ENCODE measurements around the gene MXD3. TPM values are rescaled to one million over a fixed set of nuclear protein-coding genes. Genes with fewer than 3 reads are reported as not detected.
"Not testable (repeated sequence)": the region's sequence is repeated elsewhere in the genome, so short reads cannot be mapped to it uniquely, and the experiment has no call there.

Gene MXD3
- total and polyA plus RNA-seq, 4 experiments from 2014 or later, result 0.28 to 17.3 (median 9.3) TPM

DNA sequence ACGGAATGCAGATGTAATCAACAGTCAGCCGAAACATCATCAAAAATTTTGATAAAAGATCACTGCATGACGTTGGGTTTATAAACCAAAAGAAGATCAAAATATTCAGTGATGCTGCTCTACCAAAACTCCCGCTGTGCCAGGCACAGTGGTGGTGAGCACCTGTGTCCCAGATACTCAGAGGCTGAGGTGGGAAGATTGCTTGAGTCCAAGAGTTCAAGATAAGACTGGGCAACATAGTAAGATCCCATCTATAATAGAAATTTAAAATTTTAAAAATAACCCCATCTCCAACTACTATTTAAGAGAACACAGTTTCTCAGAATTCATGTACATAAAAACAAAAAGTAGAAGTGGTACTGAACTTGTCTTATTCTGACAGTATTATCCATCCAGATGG, 36.0 kb upstream of the MXD3 start:
- peaks cover 14 to 56% of the 10 kb centered on the region in 2 donors for H3K36me3 Mint-ChIP-seq
- peaks cover 22% of the 10 kb centered on the region for H3K36me3 ChIP-seq (ENCODE audit: insufficient read depth, low read length)
- peaks cover 49% of the 10 kb centered on the region for H3K4me1 ChIP-seq (ENCODE audit: insufficient read depth, low read length)
- intact Hi-C loops (cut with micrococcal nuclease), result no loop called here
- POLR2A ChIA-PET (ENCODE audit: partially characterized antibody), result no interaction called here
- peak overlapping the region in 1 of 8 donors; percentile 24 for H3K4me3 Mint-ChIP-seq
- no peaks in the 10 kb centered on the region for H3K27me3 Mint-ChIP-seq
- no peaks in the 10 kb centered on the region for H3K27me3 ChIP-seq (ENCODE audit: insufficient read depth, low read length)
- peaks cover 34 to 60% (median 49%) of the 10 kb centered on the region in 4 donors for H3K4me1 Mint-ChIP-seq
- CTCF ChIA-PET (ENCODE audit: partially characterized antibody), result interaction anchor here (1.4 kb wide), 1 partner anchor 38 kb away, joined by 4 read pairs; no protein-coding TSS in a partner anchor
- peaks cover 0 to 3% (median 0%) of the 10 kb centered on the region in 8 donors for H3K9me3 Mint-ChIP-seq
- no peak overlapping the region for H3K27ac ChIP-seq (ENCODE audit: low read depth, low read length)
- H3K27ac Mint-ChIP-seq, result peak overlapping the region in 3 of 7 donors; percentile 24 to 55 (median 41)
- no peak for DNase-seq
- H3K9me3 ChIP-seq (ENCODE audit: control insufficient read depth in 1 of 2, low read length in 2 of 2), result no peaks in the 10 kb centered on the region
- H3K4me3 ChIP-seq (ENCODE audit: low read length in 2 of 2), result no peak overlapping the region

GRCh38 chr5:177346820-177347219, 35.1 kb upstream of the MXD3 start:
- no peak overlapping the region for H3K4me3 ChIP-seq (ENCODE audit: low read length in 2 of 2)
- Mint-ChIP-seq H3K9me3 (peaks cover 0 to 3% (median 0%) of the 10 kb centered on the region in 8 donors), H3K27ac (peak overlapping the region in 3 of 7 donors; percentile 13 to 26 (median 24)), H3K4me1 (peaks cover 35 to 56% (median 46%) of the 10 kb centered on the region in 4 donors), H3K36me3 (peaks cover 15 to 57% of the 10 kb centered on the region in 2 donors), H3K4me3 (peak overlapping the region in 3 of 8 donors; percentile 15 to 29 (median 24)), H3K27me3 (no peaks in the 10 kb centered on the region)
- peaks cover 23% of the 10 kb centered on the region for H3K36me3 ChIP-seq (ENCODE audit: insufficient read depth, low read length)
- intact Hi-C loops (cut with micrococcal nuclease), result no loop called here
- H3K9me3 ChIP-seq (ENCODE audit: control insufficient read depth in 1 of 2, low read length in 2 of 2), result no peaks in the 10 kb centered on the region
- no peaks in the 10 kb centered on the region for H3K27me3 ChIP-seq (ENCODE audit: insufficient read depth, low read length)
- ChIA-PET POLR2A (ENCODE audit: partially characterized antibody) (interaction anchor here (1.1 to 1.5 kb wide), 4 partner anchors 14 to 101 kb away, joined by 3 to 4 read pairs (median 3); no protein-coding TSS in a partner anchor), CTCF (ENCODE audit: partially characterized antibody) (interaction anchor here (0.7 to 2.2 kb wide), 6 partner anchors 22 to 109 kb away, joined by 3 to 13 read pairs (median 4); no protein-coding TSS in a partner anchor)
- DNase-seq, result no peak
- H3K27ac ChIP-seq (ENCODE audit: low read depth, low read length), result no peak overlapping the region
- peaks cover 45% of the 10 kb centered on the region for H3K4me1 ChIP-seq (ENCODE audit: insufficient read depth, low read length)

DNA sequence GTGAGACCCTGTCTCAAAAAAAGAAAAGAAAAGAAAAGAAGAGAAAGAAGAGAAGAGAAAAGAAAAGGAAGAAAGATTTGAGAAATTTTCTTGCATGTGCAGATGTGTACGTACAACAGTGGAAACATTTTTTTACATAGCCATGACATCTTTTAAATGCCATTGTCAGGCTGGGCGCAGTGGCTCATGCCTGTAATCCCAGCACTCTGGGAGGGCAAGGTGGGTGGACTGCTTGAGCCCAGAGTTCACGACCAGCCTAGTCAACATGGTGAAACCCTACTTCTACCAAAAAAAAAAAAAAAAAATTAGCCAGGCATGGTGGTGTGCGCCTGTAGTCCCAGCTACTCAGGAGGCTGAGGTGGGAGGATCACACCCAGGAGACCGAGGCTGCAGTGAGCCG, 33.2 kb upstream of the MXD3 start:
- H3K27ac ChIP-seq (ENCODE audit: low read depth, low read length), result no peak overlapping the region
- H3K4me3 ChIP-seq (ENCODE audit: low read length in 2 of 2), result no peak overlapping the region
- H3K4me1 ChIP-seq (ENCODE audit: insufficient read depth, low read length), result peaks cover 32% of the 10 kb centered on the region
- H3K27me3 Mint-ChIP-seq, result no peaks in the 10 kb centered on the region
- H3K36me3 ChIP-seq (ENCODE audit: insufficient read depth, low read length), result peaks cover 29% of the 10 kb centered on the region
- H3K9me3 Mint-ChIP-seq, result peaks cover 0 to 3% (median under 1%) of the 10 kb centered on the region in 8 donors
- ChIA-PET POLR2A (ENCODE audit: partially characterized antibody) (no interaction called here), CTCF (ENCODE audit: partially characterized antibody) (interaction anchor here (0.9 to 1.6 kb wide), 2 partner anchors 17 to 35 kb away, joined by 3 to 5 read pairs; no protein-coding TSS in a partner anchor)
- H3K4me3 Mint-ChIP-seq, result no peak overlapping the region
- H3K27ac Mint-ChIP-seq, result no peak overlapping the region
- peaks cover 30 to 44% (median 37%) of the 10 kb centered on the region in 4 donors for H3K4me1 Mint-ChIP-seq
- no peaks in the 10 kb centered on the region for H3K27me3 ChIP-seq (ENCODE audit: insufficient read depth, low read length)
- no peak for DNase-seq
- H3K36me3 Mint-ChIP-seq, result peaks cover 23 to 54% of the 10 kb centered on the region in 2 donors
- H3K9me3 ChIP-seq (ENCODE audit: control insufficient read depth in 1 of 2, low read length in 2 of 2), result no peaks in the 10 kb centered on the region
- intact Hi-C loops (cut with micrococcal nuclease), result no loop called here

GRCh38 chr5:177343777-177344176, 32.1 kb upstream of the MXD3 start:
- Mint-ChIP-seq H3K27ac (no peak overlapping the region), H3K36me3 (peaks cover 24 to 50% of the 10 kb centered on the region in 2 donors)

GRCh38 chr5:177343000-177343399, 31.3 kb upstream of the MXD3 start:
- POLR2A ChIA-PET (ENCODE audit: partially characterized antibody); H3K27ac ChIP-seq (ENCODE audit: low read depth, low read length); H3K9me3 Mint-ChIP-seq; H3K4me3 Mint-ChIP-seq; H3K27me3 Mint-ChIP-seq; H3K27ac Mint-ChIP-seq; H3K4me3 ChIP-seq (ENCODE audit: low read length in 2 of 2); DNase-seq; H3K27me3 ChIP-seq (ENCODE audit: insufficient read depth, low read length); intact Hi-C loops (cut with micrococcal nuclease); H3K9me3 ChIP-seq (ENCODE audit: control insufficient read depth in 1 of 2, low read length in 2 of 2): not testable (repeated sequence)
- H3K36me3 ChIP-seq (ENCODE audit: insufficient read depth, low read length), result peaks cover 28% of the 10 kb centered on the region
- peaks cover 17% of the 10 kb centered on the region for H3K4me1 ChIP-seq (ENCODE audit: insufficient read depth, low read length)
- CTCF ChIA-PET (ENCODE audit: partially characterized antibody), result interaction anchor here (1.2 kb wide), 1 partner anchor 61 kb away, joined by 4 read pairs; no protein-coding TSS in a partner anchor
- peaks cover 24 to 50% of the 10 kb centered on the region in 2 donors for H3K36me3 Mint-ChIP-seq
- peaks cover 26 to 41% (median 33%) of the 10 kb centered on the region in 4 donors for H3K4me1 Mint-ChIP-seq

More at GRCh38 chr5:177343777-177344176, 32.1 kb upstream of the MXD3 start:
- Histone ChIP-seq H3K9me3 (ENCODE audit: control insufficient read depth in 1 of 2, low read length in 2 of 2) (no peaks in the 10 kb centered on the region), H3K4me1 (ENCODE audit: insufficient read depth, low read length) (peaks cover 20% of the 10 kb centered on the region), H3K27ac (ENCODE audit: low read depth, low read length) (no peak overlapping the region), H3K27me3 (ENCODE audit: insufficient read depth, low read length) (no peaks in the 10 kb centered on the region), H3K36me3 (ENCODE audit: insufficient read depth, low read length) (peaks cover 22% of the 10 kb centered on the region), H3K4me3 (ENCODE audit: low read length in 2 of 2) (no peak overlapping the region)
- no peak for DNase-seq
- H3K27me3 Mint-ChIP-seq, result no peaks in the 10 kb centered on the region
- ChIA-PET CTCF (ENCODE audit: partially characterized antibody) (interaction anchor here (0.7 to 1.3 kb wide), 2 partner anchors 40 to 47 kb away, joined by 3 read pairs; partner anchors contain the start of genes PRELID1 and RAB24), POLR2A (ENCODE audit: partially characterized antibody) (interaction anchor here (0.6 to 0.8 kb wide), 2 partner anchors 31 to 154 kb away, joined by 3 read pairs; partner anchors contain the start of gene PDLIM7)
- no peak overlapping the region for H3K4me3 Mint-ChIP-seq
- peaks cover 0 to 8% (median 1%) of the 10 kb centered on the region in 8 donors for H3K9me3 Mint-ChIP-seq
- H3K4me1 Mint-ChIP-seq, result peaks cover 26 to 42% (median 33%) of the 10 kb centered on the region in 4 donors
- intact Hi-C loops (cut with micrococcal nuclease), result no loop called here

DNA sequence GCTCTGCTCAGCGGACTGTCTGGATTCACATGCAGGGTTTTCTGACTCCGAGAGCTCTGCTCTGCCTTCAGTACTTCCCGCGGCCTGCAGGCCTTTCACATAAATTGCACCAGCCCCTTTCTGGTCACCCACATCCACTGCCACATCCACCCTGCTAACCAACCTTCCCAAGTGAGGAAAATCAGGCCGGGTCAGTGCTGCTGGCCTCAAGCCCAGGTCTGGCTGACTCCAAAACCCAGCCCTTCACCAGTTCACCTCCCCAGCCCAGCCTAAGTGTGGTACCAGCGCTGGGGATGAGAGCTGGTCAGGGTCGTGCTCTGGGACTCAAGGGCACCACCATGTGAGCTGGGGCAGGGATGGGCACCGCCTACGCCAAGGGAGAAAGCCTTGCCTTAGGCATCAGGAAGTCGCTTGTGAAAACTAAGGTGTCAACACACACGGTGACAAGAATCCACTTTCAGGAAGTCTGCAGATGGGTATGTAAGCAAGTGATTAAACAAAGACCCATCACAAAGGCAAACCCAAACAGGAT, 27.5 kb upstream of the MXD3 start:
- POLR2A ChIA-PET (ENCODE audit: partially characterized antibody), result interaction anchor here (1.2 kb wide), 1 partner anchor 11 kb away, joined by 5 read pairs; no protein-coding TSS in a partner anchor

More for the DNA sequence above, 27.5 kb upstream of the MXD3 start:
- Histone ChIP-seq H3K36me3 (ENCODE audit: insufficient read depth, low read length) (peaks cover 61% of the 10 kb centered on the region), H3K4me1 (ENCODE audit: insufficient read depth, low read length) (no peaks in the 10 kb centered on the region), H3K27me3 (ENCODE audit: insufficient read depth, low read length) (no peaks in the 10 kb centered on the region), H3K4me3 (ENCODE audit: low read length in 2 of 2) (no peak overlapping the region), H3K9me3 (ENCODE audit: control insufficient read depth in 1 of 2, low read length in 2 of 2) (no peaks in the 10 kb centered on the region), H3K27ac (ENCODE audit: low read depth, low read length) (no peak overlapping the region)
- Mint-ChIP-seq H3K36me3 (peaks cover 37 to 50% of the 10 kb centered on the region in 2 donors), H3K27ac (peak overlapping the region in 2 of 7 donors; percentile 22 to 36), H3K4me3 (no peak overlapping the region), H3K9me3 (peaks cover 0 to 8% (median 1%) of the 10 kb centered on the region in 8 donors), H3K4me1 (peaks cover 14 to 26% (median 18%) of the 10 kb centered on the region in 4 donors), H3K27me3 (no peaks in the 10 kb centered on the region)
- intact Hi-C loops (cut with micrococcal nuclease), result no loop called here
- no peak for DNase-seq
- CTCF ChIA-PET (ENCODE audit: partially characterized antibody), result interaction anchor here (0.9 to 1.6 kb wide), 2 partner anchors 50 to 225 kb away, joined by 3 to 5 read pairs; no protein-coding TSS in a partner anchor
